HUES48 (cell line): ENCODE data around the gene TMEM86A.
"Not testable (repeated sequence)": the region's sequence is repeated elsewhere in the genome, so short reads cannot be mapped to it uniquely, and the experiment has no call there.

Experiments used
- H3K27ac ChIP-seq: one replicate; pipeline ENCODE4 v1.7.0; 2013; ENCODE audit warnings: low read depth, low read length, inconsistent platforms
- H3K27me3 ChIP-seq: 2 replicates; pipeline ENCODE4 v1.6.1; 2013; ENCODE audit warnings: mild to moderate bottlenecking, low read length; ENCODE audit not compliant: control insufficient read depth, insufficient read depth
- H3K36me3 ChIP-seq: 2 replicates; pipeline ENCODE4 v1.6.1; 2013; ENCODE audit warnings: low read length; ENCODE audit not compliant: control insufficient read depth, insufficient read depth
- H3K4me1 ChIP-seq: 2 replicates; pipeline ENCODE4 v1.6.1; 2013; ENCODE audit warnings: mild to moderate bottlenecking, low read length; ENCODE audit not compliant: control insufficient read depth, insufficient read depth
- H3K4me3 ChIP-seq: 2 replicates; pipeline ENCODE4 v1.5.1; 2013; ENCODE audit warnings: mild to moderate bottlenecking, low read depth, low read length
- H3K9ac ChIP-seq: 2 replicates; pipeline ENCODE4 v1.6.1; 2013; ENCODE audit warnings: mild to moderate bottlenecking, low read depth, low read length, moderate library complexity
- H3K9me3 ChIP-seq: 2 replicates; pipeline ENCODE4 v1.6.1; 2013; ENCODE audit warnings: low read length; ENCODE audit not compliant: control insufficient read depth, insufficient read depth

Gene TMEM86A

DNA sequence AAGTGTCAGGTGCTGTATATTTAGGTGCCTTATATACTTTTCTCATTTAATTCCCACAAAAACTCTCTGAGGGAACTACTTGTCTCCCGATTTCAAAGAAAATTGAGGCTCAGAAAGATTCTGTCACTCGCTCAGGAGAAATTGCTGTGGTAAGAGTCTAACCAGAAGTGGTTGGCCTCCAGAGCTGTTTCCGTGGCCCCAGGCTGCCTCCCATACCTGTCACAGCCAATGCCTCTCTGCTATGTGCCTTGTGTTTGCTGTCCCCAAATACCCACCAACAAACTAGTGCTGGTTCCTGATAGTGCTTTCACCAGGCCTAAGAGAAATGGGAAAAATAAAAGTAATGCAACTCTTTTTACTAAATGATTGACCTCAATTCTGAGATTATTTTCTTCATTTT lies 21.0 kb upstream of the TMEM86A start:
- Histone ChIP-seq H3K36me3 (no peaks in the 10 kb centered on the region), H3K27ac (no peak overlapping the region), H3K27me3 (no peaks in the 10 kb centered on the region), H3K4me3 (no peak overlapping the region), H3K9ac (no peak overlapping the region), H3K9me3 (no peaks in the 10 kb centered on the region), H3K4me1 (no peaks in the 10 kb centered on the region)

- not testable (repeated sequence) for H3K4me1 ChIP-seq, H3K36me3 ChIP-seq, H3K9me3 ChIP-seq, H3K4me3 ChIP-seq, H3K27ac ChIP-seq, H3K27me3 ChIP-seq, H3K9ac ChIP-seq
Measured at GRCh38 chr11:18681949-18682348, 16.6 kb upstream of the TMEM86A start.

DNA sequence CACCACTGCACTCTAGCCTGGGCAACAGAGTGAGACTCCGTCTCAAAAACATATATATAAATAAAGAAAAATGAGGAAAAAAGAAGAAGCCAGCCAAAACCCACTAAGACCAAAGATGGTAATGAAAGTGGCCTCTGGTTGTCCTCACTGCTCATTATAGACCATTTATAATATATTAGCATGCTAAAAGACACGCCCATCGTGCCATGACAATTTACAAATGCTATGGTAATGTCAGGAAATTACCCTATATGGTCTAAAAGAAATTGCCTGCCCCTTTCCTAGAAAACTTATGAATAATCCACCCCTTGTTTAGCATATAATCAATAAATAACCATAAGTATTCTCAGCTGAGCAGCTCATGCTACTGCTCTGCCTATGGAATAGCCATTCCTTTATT lies 16.1 kb upstream of the TMEM86A start:
- no peaks in the 10 kb centered on the region for H3K9me3 ChIP-seq
- no peak overlapping the region for H3K27ac ChIP-seq
- no peaks in the 10 kb centered on the region for H3K36me3 ChIP-seq
- H3K4me1 ChIP-seq = no peaks in the 10 kb centered on the region
- no peaks in the 10 kb centered on the region for H3K27me3 ChIP-seq
- H3K4me3 ChIP-seq = no peak overlapping the region
- H3K9ac ChIP-seq = no peak overlapping the region

GRCh38 chr11:18684267-18684666 lies 14.3 kb upstream of the TMEM86A start:
- H3K4me3 ChIP-seq = no peak overlapping the region
- H3K4me1 ChIP-seq = no peaks in the 10 kb centered on the region
- H3K27ac ChIP-seq = no peak overlapping the region
- no peaks in the 10 kb centered on the region for H3K9me3 ChIP-seq
- no peaks in the 10 kb centered on the region for H3K36me3 ChIP-seq
- no peaks in the 10 kb centered on the region for H3K27me3 ChIP-seq
- no peak overlapping the region for H3K9ac ChIP-seq

GRCh38 chr11:18691467-18692140 lies 7.0 kb upstream of the TMEM86A start:
- H3K4me3 ChIP-seq, H3K36me3 ChIP-seq, H3K27me3 ChIP-seq, H3K4me1 ChIP-seq, H3K9me3 ChIP-seq, H3K9ac ChIP-seq, H3K27ac ChIP-seq: not testable (repeated sequence)

DNA sequence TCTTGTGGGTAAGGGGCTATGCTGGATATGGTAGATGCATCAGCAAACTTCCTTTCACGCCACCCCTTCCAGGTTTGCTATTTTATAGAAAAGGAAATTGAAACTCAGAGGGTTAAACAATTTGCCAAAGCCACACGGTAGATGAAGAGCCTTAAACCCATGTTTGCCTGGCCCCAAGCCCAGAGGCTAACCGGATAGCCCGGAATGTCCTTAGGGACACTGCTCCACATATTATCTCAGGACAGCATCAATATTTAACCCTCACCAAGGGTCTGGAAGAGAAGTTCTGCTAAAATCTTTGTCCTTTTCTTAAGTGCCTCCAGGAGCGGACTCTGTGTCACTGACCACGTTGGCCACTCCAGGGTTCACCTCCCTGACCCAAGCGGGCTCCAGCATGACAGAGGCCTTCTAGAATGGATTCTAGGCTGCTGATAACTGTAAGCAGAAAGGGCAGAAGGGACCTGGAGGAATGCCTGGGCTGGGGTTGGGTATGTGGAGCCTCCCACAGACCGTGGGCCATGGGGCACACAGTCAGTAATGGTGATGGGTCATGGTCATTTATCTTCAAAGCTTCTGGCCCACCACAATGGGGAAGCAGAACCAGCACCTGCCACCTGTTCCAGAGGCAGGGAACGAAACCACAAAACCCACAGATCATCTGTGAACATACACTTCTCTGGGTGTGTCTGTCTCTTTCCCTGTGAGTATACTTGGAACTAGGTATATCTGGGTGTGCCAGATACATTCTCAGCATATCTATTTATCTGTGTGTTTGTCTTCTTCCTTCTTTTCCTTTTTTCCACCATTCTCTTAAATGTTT lies 5.4 kb upstream of the TMEM86A start:
- no peak overlapping the region for H3K9ac ChIP-seq
- no peaks in the 10 kb centered on the region for H3K9me3 ChIP-seq
- no peak overlapping the region for H3K4me3 ChIP-seq
- H3K36me3 ChIP-seq = no peaks in the 10 kb centered on the region
- H3K4me1 ChIP-seq = 0 out of 2 replicates have a peak, but pooled peaks cover 3% of the 10 kb centered on the region
- no peak overlapping the region for H3K27ac ChIP-seq
- peaks cover 3% of the 10 kb centered on the region for H3K27me3 ChIP-seq

- Histone ChIP-seq H3K27me3 (peaks cover 3% of the 10 kb centered on the region), H3K36me3 (no peaks in the 10 kb centered on the region), H3K4me1 (peaks cover 6% of the 10 kb centered on the region), H3K27ac (no peak overlapping the region), H3K4me3 (no peak overlapping the region), H3K9ac (no peak overlapping the region), H3K9me3 (no peaks in the 10 kb centered on the region)
Measured at GRCh38 chr11:18696638-18697225, 1.8 kb upstream of the TMEM86A start.

DNA sequence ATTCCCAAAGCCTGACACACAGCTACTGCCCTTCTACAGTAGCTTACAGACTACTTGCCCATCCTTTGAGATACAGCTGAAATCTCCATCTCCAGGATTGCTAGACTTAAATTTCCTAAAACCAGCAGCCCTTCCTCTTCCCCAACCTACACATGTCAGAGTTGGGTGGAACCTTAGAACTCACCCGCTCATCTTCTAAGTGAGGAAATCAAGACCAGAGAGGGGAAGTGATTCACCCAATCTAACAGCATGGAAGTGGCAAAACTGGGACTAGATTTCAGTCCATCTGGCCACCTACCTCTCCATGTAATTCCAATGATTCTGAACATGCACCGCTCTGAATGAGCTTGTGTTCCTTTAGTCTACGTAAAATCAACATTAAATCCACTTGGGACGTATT lies 1.0 kb upstream of the TMEM86A start:
- H3K4me3 ChIP-seq = no peak overlapping the region
- H3K36me3 ChIP-seq = no peaks in the 10 kb centered on the region
- no peak overlapping the region for H3K9ac ChIP-seq
- H3K9me3 ChIP-seq = no peaks in the 10 kb centered on the region
- H3K27me3 ChIP-seq = peaks cover 3% of the 10 kb centered on the region
- H3K27ac ChIP-seq = no peak overlapping the region
- H3K4me1 ChIP-seq = peaks cover 5% of the 10 kb centered on the region

DNA sequence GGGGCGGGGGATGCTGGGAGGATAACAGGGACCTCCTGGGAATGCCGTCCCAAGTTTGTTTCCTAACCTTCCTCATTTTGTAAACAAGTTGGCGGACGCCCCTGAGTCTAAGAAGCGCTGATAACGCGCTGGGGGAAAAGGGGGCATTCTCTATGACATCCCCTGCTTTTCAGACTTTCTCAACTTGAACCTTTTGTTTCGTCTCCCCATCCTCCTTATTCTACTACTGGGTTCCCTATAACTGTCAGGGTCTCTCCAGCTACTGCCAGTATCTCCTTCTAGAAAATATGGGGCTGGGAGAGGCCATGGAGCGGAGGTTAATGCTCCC lies 654 bp downstream of the TMEM86A start:
- Histone ChIP-seq H3K36me3 (no peaks in the 10 kb centered on the region), H3K4me1 (peaks cover 5% of the 10 kb centered on the region), H3K27me3 (peaks cover 3% of the 10 kb centered on the region), H3K9ac (peak overlapping the region; percentile 21; the same call in 1 of the 2 replicates), H3K9me3 (no peaks in the 10 kb centered on the region), H3K27ac (peak overlapping the region; percentile 81), H3K4me3 (peak overlapping the region; percentile 75)

GRCh38 chr11:18699848-18700261 lies 1.3 kb downstream of the TMEM86A start:
- Histone ChIP-seq H3K27me3 (peaks cover 6% of the 10 kb centered on the region), H3K4me3 (no peak overlapping the region), H3K36me3 (no peaks in the 10 kb centered on the region), H3K9ac (no peak overlapping the region), H3K27ac (no peak overlapping the region), H3K4me1 (peaks cover 5% of the 10 kb centered on the region), H3K9me3 (no peaks in the 10 kb centered on the region)

GRCh38 chr11:18700375-18700774 lies 1.8 kb downstream of the TMEM86A start:
- peaks cover 9% of the 10 kb centered on the region for H3K4me1 ChIP-seq
- no peak overlapping the region for H3K27ac ChIP-seq
- H3K9me3 ChIP-seq = no peaks in the 10 kb centered on the region
- H3K36me3 ChIP-seq = no peaks in the 10 kb centered on the region
- H3K4me3 ChIP-seq = no peak overlapping the region
- peaks cover 11% of the 10 kb centered on the region for H3K27me3 ChIP-seq
- no peak overlapping the region for H3K9ac ChIP-seq
